ES-I3 (cell line): ENCODE measurements around the gene SH2D2A.

Experiments used
- H3K36me3 ChIP-seq: 2 replicates; pipeline ENCODE4 v1.6.1; 2013; ENCODE audit warnings: mild to moderate bottlenecking, low read length, control low read depth, moderate library complexity; ENCODE audit not compliant: insufficient read depth
- H3K4me1 ChIP-seq: 2 replicates; pipeline ENCODE4 v1.6.1; 2013; ENCODE audit warnings: mild to moderate bottlenecking, control low read depth, low read length; ENCODE audit not compliant: insufficient read depth
- H3K9ac ChIP-seq: 2 replicates; pipeline ENCODE4 v1.6.1; 2013; ENCODE audit warnings: low read depth, mild to moderate bottlenecking, low read length, moderate library complexity
- H3K9me3 ChIP-seq: 2 replicates; pipeline ENCODE4 v1.6.1; 2013; ENCODE audit warnings: mild to moderate bottlenecking, low read length, moderate library complexity; ENCODE audit not compliant: control insufficient read depth, insufficient read depth

The SH2D2A gene

DNA sequence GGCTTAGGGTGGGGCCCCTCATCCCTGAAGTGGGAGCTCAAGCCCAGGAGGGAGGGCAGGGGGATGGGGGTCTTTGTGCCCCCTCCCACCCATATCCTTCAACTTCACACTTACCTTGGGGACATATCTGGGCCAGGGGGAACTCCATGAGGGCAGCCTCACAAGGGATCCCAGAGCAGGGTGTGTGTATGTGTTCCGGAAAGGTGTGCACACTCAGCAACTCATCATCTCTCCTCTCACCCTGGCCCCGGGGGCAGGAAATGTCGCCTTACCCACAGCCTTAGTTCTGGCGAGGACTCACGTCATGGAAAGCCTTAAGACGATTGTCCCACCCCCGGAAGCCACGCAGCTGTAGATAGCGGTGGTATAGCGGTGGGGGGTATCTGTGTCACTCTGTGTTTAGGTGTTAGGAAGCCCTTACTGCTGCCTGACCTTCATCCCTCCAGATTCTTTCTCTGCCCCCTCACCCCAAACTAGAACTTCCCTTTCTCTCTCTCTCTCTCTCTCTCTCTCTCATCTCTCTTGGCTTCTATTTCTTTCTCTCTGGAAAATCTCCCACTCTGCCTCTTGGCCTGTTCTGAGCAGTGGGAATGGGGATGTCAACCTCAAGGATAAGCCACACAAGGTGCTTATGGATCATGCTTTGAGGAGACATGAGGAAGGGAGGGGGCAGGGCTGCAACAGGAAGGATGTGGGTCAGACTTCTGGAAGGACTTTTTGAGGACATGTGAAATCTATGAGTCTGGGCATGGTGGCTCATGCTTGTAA, at the start of gene SH2D2A:
SH2D2A (minus strand) TSS at position 288 of the 768 bp plus-strand sequence; CDS start at position 148, 140 bp downstream.
- Histone ChIP-seq H3K9ac (no peak within 1 kb of the TSS), H3K36me3 (no peaks in the 10 kb centered on the region), H3K4me1 (peaks cover 24% of the 10 kb centered on the region), H3K9me3 (no peaks in the 10 kb centered on the region)

DNA sequence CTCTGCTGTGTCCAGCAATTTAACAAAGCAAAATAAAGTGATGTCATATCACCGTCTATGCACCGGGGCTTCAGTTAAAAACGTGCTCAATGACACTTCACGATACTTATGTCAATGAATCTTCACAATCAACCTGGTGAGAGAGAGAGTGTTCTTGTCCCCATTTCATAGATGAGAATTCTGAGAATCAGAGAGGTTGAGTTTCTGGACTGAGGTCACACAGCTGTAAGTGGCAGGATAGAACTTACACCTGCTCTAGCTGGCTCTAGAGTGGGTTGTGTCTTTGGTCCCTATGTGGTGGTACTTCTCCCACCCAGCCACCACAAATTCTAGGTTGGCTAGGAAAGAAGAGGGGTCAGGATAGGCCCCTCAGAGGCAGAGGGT, 49.2 kb upstream of the SH2D2A start:
- Histone ChIP-seq H3K36me3 (no peaks in the 10 kb centered on the region), H3K4me1 (peaks cover 13% of the 10 kb centered on the region; the same call in 1 of the 2 replicates), H3K9ac (no peak overlapping the region), H3K9me3 (no peaks in the 10 kb centered on the region)

DNA sequence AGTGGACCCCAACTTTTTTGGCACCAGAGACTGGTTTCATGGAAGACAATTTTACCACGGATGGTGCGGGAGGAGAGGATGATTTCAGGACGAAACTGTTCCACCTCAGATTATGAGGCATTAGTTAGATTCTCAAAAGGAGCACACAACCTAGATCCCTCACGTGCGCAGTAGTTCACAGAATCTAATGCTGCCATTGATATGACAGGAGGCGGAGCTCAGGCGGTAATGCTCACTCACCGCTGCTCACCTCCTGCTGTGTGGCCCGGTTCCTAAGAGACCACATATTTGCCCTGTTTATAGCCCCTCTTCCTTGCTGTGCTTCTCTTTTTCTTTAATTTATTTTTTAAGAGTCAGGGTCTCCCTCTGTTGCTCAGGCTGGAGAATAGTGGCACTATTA, 48.6 kb upstream of the SH2D2A start:
- peaks cover 13% of the 10 kb centered on the region; the same call in 1 of the 2 replicates for H3K4me1 ChIP-seq
- no peaks in the 10 kb centered on the region for H3K9me3 ChIP-seq
- no peak overlapping the region for H3K9ac ChIP-seq
- H3K36me3 ChIP-seq: no peaks in the 10 kb centered on the region

DNA sequence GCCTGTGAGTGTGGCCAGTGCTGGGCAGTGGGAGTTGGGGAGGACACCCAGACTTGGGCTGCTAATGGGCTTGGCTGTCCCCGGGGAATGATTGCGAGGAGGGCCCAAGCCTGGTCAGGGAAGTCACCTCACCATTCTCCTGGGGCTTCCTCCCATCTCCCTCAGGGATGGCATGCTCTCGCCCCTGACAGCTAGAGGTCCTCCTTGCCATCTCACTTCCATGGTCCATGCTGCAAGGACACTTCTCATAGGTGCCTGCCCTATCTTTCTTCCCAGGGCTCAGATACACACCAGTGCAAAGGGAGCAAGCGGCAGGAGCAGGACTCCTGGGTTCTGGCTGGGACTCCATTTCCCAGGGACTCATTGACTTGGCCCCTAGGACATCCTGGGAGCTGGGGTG, 48.1 kb upstream of the SH2D2A start:
- Histone ChIP-seq H3K4me1 (peaks cover 13% of the 10 kb centered on the region; the same call in 1 of the 2 replicates), H3K9ac (no peak overlapping the region), H3K36me3 (no peaks in the 10 kb centered on the region), H3K9me3 (no peaks in the 10 kb centered on the region)

DNA sequence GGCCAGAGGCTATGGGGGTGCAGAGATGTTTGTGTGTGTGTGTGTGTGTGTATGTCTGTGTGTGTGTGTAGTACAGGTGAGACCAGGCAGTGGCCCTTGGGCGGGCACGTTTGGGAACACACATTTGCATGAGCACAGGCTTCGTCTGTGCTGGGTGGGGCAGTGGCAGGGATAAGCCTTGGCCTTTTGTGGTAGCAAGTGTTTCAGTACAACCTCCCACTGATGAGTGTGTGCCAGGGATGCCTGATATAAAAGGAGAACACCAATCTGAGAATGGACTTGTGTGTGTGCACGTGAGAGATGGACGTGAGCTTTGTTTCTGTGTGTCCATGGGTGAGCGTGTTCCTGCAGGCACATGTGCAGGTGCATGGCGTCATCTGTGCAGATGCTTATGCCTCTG, 47.0 kb upstream of the SH2D2A start:
- no peaks in the 10 kb centered on the region for H3K36me3 ChIP-seq
- H3K4me1 ChIP-seq: peaks cover 13% of the 10 kb centered on the region; the same call in 1 of the 2 replicates
- no peaks in the 10 kb centered on the region for H3K9me3 ChIP-seq
- H3K9ac ChIP-seq: no peak overlapping the region

DNA sequence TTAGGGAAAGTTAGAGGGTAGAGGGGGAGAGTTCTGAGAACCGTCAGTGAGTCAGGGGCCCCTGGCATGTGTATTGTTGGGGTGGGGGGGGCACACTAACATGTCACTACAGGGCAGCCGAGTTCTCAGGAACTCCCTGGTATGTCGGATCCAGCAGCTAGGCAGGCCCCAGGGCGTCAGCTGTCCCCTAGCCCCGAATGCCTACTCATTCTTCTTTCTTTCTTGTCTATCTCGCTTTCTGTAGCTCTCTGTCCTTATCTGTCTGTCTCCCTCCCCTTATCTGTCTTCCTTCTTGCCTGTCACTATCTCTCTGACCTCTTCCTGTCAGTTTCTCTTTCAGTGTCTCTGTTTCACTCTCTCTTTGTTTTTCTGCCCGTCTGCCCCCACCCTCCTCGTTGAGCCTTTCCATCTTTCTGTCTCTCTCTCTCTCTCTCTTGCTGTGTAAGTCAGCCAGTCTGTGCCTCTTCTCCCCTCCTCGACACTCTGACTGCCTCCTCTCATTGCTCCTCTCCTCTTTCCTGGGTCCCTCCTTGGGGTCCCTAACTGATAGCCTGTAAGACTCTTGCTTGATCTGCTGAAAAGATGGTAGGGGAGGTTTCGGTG, 46.5 kb upstream of the SH2D2A start:
- no peaks in the 10 kb centered on the region for H3K36me3 ChIP-seq
- peaks cover 13% of the 10 kb centered on the region; the same call in 1 of the 2 replicates for H3K4me1 ChIP-seq
- H3K9me3 ChIP-seq: no peaks in the 10 kb centered on the region
- H3K9ac ChIP-seq: no peak overlapping the region

DNA sequence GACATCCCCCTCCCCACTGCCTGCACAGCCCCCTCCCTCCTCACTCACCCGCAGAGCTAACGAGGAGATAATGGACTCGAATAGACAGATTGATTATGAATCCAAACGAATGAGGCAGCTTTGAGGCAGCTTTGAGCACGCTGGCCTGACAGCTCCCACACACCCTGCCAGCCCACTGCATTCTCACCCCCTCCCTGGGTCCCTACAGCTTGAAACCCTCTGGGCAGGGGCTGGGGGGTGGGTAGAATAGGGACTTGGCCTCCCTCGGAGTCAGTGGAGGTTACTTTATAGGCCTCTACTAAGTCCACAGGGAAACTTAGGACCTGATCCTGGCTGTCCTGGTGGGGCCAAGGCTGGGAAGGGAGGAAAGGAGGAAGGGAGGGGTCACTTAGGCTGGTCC, 45.9 kb upstream of the SH2D2A start:
- Histone ChIP-seq H3K9ac (no peak overlapping the region), H3K36me3 (no peaks in the 10 kb centered on the region), H3K4me1 (peaks cover 13% of the 10 kb centered on the region; the same call in 1 of the 2 replicates), H3K9me3 (no peaks in the 10 kb centered on the region)

DNA sequence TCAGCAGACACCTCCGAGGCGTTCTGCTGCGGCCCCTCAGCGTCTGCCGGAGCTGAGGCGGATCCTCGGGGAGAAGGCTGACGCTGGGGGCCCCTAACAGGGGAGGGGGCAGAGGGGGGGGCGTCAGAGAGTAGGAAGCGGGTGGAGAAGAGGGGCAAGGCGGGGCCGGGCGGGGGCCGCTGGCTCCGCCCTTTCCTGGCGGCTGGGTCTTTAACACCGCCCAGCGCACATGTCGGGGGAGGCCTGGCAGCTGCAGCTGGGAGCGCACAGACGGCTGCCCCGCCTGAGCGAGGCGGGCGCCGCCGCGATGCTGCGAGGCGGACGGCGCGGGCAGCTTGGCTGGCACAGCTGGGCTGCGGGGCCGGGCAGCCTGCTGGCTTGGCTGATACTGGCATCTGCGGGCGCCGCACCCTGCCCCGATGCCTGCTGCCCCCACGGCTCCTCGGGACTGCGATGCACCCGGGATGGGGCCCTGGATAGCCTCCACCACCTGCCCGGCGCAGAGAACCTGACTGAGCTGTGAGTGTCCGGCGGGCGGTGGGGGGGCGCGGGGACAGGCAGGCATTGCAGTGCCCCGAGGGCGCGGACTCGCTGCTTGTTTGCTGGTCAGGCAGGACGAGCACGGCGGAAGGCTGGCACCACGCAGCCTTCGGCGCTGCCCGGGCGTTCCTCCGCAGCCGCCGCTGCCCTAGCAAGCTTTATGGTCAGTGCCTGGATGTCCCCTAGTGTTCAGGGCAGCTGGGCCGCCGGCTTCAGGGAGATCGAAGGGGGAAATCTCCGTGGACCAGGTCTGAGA, 44.2 kb upstream of the SH2D2A start, which contains the start of gene NTRK1:
NTRK1 (plus strand) TSS at position 238 of the 796 bp plus-strand sequence; CDS start at position 308, 70 bp downstream.
- H3K9me3 ChIP-seq: no peaks in the 10 kb centered on the region
- H3K9ac ChIP-seq: peak within 1 kb of the TSS; percentile 38; the same call in 1 of the 2 replicates
- 0 out of 2 replicates have a peak, but pooled peaks cover under 1% of the 10 kb centered on the region for H3K4me1 ChIP-seq

DNA sequence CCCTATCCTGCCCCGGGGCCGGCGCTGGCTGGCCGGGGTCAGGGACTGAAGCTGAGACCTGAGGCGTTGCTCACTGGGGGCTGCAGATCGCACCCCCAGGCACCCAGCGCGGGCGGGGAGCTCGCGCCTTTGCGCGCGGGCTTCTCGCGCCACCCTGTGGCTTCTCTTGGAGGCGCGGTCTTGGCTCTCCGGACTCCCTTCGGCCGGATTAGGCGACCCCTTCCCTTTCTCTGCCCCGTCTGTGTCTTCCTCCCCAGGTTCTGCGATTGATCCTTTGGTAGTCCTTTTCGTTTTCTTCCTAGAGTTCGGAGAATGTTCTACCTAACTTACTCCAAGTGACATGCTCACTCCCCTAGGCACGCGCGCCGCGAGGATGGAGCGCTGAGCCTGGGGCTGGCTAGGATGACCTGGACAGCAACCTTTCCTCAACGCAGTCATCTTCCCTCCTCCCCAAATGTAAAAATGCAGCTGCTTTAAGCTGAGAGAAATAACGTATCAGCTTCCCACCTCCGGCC, 43.5 kb upstream of the SH2D2A start:
- no peaks in the 10 kb centered on the region for H3K9me3 ChIP-seq
- no peaks in the 10 kb centered on the region for H3K36me3 ChIP-seq
- H3K9ac ChIP-seq: peak overlapping the region; percentile 38; the same call in 1 of the 2 replicates
- H3K4me1 ChIP-seq: no peaks in the 10 kb centered on the region

More for the DNA sequence above, 44.2 kb upstream of the SH2D2A start, which contains the start of gene NTRK1:
- H3K36me3 ChIP-seq: no peaks in the 10 kb centered on the region

DNA sequence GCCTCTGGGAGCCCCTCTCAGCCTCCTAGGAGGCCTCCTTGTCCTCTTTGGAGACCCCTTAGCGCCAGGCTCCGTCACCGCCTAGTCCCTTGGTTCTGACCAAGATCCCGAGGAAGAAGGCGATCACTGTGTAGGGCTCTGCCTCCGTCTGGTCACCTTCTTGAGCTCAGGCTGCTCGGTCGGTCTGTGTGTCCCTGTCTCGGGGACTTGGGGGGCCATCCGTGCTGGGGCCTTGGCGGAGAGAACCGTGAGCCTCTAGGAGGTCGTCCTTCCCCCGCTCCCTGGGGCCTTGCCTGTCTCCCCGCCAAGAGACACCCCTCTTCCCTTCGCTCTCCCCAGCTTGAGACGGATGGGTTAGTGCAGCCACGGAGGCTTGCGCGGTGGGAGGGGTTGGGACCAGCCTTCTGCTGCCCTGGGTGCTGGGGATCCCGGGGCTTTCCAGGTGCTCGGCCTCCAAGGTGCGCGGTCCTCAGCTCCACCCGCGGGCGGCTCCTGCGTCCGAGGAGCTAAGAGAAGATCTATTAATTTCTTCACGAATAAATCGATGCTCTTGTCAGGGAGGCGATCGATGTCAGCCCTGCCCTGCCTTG, 43.0 kb upstream of the SH2D2A start:
- Histone ChIP-seq H3K9ac (peak overlapping the region; percentile 38; the same call in 1 of the 2 replicates), H3K9me3 (no peaks in the 10 kb centered on the region), H3K4me1 (no peaks in the 10 kb centered on the region), H3K36me3 (no peaks in the 10 kb centered on the region)

DNA sequence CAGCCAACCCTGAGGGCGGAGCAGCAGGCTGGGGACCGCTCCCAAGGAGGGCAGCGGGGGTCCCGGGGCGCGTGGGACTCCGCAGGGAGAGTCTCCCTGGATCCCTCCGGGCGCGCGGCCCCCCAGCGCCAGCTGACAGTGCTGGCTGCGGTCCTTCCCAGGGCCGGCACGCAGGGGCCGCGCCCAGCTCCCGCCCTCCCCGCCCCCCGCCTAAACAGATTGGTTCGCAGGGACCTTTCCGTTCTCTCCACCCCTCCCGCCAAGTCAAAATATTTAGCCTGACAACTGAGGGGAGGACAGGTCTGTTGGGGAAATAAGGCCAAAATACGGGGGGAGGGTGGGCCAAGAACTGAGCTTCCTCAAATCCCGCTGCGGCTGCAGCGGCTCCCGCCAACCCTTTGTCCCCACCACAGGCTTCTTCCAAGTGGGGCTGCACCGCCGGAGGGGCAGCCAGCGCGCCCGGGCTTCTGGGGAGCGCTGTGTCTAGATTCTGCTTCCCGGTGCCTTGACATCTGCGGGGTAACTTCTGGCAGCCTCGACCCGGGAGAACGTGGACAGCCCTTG, 42.4 kb upstream of the SH2D2A start, which contains the start of gene INSRR:
INSRR (minus strand) TSS at position 159 of the 564 bp plus-strand sequence. CDS start 496 bp downstream, outside the sequence.
- peak within 1 kb of the TSS; percentile 38; the same call in 1 of the 2 replicates for H3K9ac ChIP-seq
- H3K4me1 ChIP-seq: no peaks in the 10 kb centered on the region
- H3K36me3 ChIP-seq: no peaks in the 10 kb centered on the region
- H3K9me3 ChIP-seq: no peaks in the 10 kb centered on the region

DNA sequence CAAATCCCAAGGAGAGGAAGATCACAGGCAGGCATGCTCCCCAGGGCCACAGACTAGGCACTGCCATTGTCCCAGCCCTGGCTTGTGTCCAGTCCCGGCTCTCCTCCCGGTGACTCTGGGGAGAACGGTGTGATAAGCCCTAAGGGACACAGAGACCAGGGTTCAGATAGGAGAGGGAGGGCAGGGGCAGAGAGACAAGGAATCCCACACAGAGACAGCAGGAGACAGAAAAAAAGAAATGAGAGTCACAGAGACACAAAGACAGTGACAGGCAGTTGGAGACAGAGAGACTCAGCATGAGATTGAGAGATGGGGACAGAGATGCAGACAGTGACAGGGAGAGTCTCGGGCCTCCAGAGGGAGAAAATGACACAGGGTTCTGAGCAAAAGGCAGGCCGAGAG, 41.9 kb upstream of the SH2D2A start:
- Histone ChIP-seq H3K36me3 (no peaks in the 10 kb centered on the region), H3K4me1 (no peaks in the 10 kb centered on the region), H3K9ac (no peak overlapping the region; the same call in 1 of the 2 replicates), H3K9me3 (no peaks in the 10 kb centered on the region)

DNA sequence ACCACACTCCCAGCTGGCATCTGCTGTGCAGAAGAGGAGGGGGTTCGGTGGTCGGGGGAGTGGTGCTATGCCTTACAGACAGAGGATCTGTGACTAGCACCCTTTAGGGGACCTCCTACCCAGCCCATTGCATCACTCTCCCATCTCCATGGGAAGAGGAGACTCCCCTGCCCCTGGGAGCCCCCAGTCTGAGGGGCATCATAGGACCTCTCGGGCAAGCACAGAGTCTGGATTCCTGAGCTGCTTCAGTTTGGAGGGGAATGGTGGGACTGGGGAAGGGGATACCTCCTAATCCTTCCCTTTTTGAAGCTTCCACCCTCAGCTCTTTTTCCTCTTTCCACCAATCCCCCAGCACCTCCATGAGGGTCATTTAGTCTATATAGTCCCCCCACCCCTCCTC, 40.9 kb upstream of the SH2D2A start:
- Histone ChIP-seq H3K4me1 (no peaks in the 10 kb centered on the region), H3K9me3 (no peaks in the 10 kb centered on the region), H3K9ac (no peak overlapping the region), H3K36me3 (no peaks in the 10 kb centered on the region)
